ENCODE measurements around the gene TULP1.

DNA sequence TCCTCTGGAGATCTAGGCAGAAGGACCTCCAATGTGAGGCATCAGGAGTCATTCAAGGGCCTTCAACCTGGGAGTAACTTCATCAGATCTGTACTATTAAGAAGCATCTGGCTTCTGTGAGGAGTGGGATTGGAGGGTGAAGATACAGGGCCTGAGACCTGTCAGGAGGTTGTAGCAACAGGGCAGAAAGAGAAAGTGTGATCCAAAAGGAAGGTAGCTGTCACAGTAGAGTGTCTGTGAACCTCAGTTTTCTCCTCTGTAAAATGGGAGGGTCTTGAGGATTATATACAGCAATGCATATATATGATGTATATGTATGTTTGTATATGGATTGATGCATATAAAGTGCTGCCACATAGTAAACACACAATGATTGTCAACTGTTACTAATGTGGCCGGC is 47.0 kb downstream of the TULP1 start:
- TF ChIP-seq CTCF (IDR thresholded peaks at IDR 0.05; ENCODE audit: borderline replicate concordance, extremely low read depth, low read length, poor library complexity, severe bottlenecking) (no peak), EZH2 (IDR thresholded peaks at IDR 0.05; ENCODE audit: borderline replicate concordance, low read depth, low read length, severe bottlenecking) (no peak)

Data from DND-41 (cell line).